Ovary (tissue), 9 donors: ENCODE data around the gene ANKRD66. TPM values are rescaled to one million over a fixed set of nuclear protein-coding genes. Genes with fewer than 3 reads are reported as not detected.

Experiments
- DNase-seq, 5 donors: peaks; one replicate each; pipeline ENCODE4 v3.0.0-alpha.2; 2019 to 2020
- H3K27ac ChIP-seq, 2 donors: fragments of 200-600 bp; one replicate each; pipeline versions ENCODE4 v1.5.1 to v1.8.0; 2019 to 2022
- H3K27me3 ChIP-seq: fragments of 200-600 bp; one replicate; pipeline ENCODE4 v1.8.0; 2022
- H3K36me3 ChIP-seq: fragments of 200-600 bp; sonication (generic); one replicate; pipeline ENCODE4 v1.5.1; 2019
- H3K4me1 ChIP-seq: one replicate; pipeline ENCODE4 v1.8.1; 2013; ENCODE audit warnings: mild to moderate bottlenecking, moderate library complexity; ENCODE audit not compliant: insufficient read depth
- H3K4me3 ChIP-seq: fragments of 200-600 bp; sonication (generic); one replicate; pipeline ENCODE4 v1.5.1; 2017
- H3K9me3 ChIP-seq, 2 donors: fragments of 200-600 bp in 1 of 2; sonication (generic) in 1 of 2; one replicate each; pipeline versions ENCODE4 v1.5.1 to v1.8.1; 2013 to 2019; ENCODE audit warnings: mild to moderate bottlenecking in 1 of 2, moderate library complexity in 1 of 2
- EP300 ChIP-seq: sonication (generic); formaldehyde crosslinking; IDR thresholded peaks from one replicate; pipeline ENCODE4 v1.6.1; 2017; ENCODE audit warnings: antibody characterized with exemption
- POLR2A ChIP-seq: fragments of 450-650 bp; IDR thresholded peaks from one replicate; pipeline ENCODE4 v1.6.1; 2017; ENCODE audit warnings: antibody characterized with exemption, mild to moderate bottlenecking, moderate library complexity
- WGBS, 3 donors: extraction: QIAGEN DNeasy Blood & Tissue Kit in 1 of 3; methylation state at CpG; one replicate each; pipeline versions ENCODE4 v1.1.5 to v1.1.7; 2013 to 2017; 5-methylcytosine and 5-hydroxymethylcytosine counted together
- intact Hi-C, 4 donors: fragments of 100-400 bp; cut with DNase I; formaldehyde crosslinking; loops; one replicate each; pipeline versions ENCODE4 v1.11.0 to v1.15.1; 2022 to 2023
- polyA plus RNA-seq, 2 donors: library from polyadenylated mRNA; stranded (reverse); fragments of 200-250 nt in 1 of 2; fragments of 350-450 nt in 1 of 2; fragmentation: Illumina TruSeq in 1 of 2; extraction: RNeasy Lipid Tissue Mini Kit (QIAGEN cat#74804) in 1 of 2; gene quantifications; one replicate each; pipeline ENCODE4 v1.2.3, GENCODE V29; 2013 to 2014
- total RNA-seq, 7 donors: library from RNA; depleted of rRNA in 2 of 7; stranded (reverse); fragments of >200 nt in 2 of 7; fragmentation: NEBNext Ultra II Directional in 3 of 7; extraction: Animal tissue kit (Norgen Biotek cat#: 25700) in 3 of 7; gene quantifications; one replicate each; pipeline versions ENCODE4 v1.1.0 to v1.2.4, GENCODE V29; 2016 to 2023
- TF ChIP-seq, protein P1 (sequence below), 3 donors: fragments of 450-650 bp in 2 of 3; fragments of 200-600 bp in 1 of 3; IDR thresholded peaks; one replicate each; pipeline versions ENCODE4 v1.5.1 to v1.8.0; 2016 to 2022; ENCODE audit warnings: antibody characterized with exemption in 3 of 3, mild to moderate bottlenecking in 1 of 3
- donor health status: DM: no; HTN: no; CAD: no; lungs with moderate emphysema.
- donor health status: DM: no; HTN: no; CAD: no.
- donor health status: Bipolar disorder and iron deficiency.
- donor health status: DM: yes; HTN: yes; CAD: no.
- donor health status: DM: no; HTN: no; CAD: no.
- donor health status: DM: yes; HTN: yes; CAD: no.

Gene ANKRD66
- total and polyA plus RNA-seq, 9 donors, result 0.12 to 18.0 (median 0.50) TPM; not detected in 4

DNA sequence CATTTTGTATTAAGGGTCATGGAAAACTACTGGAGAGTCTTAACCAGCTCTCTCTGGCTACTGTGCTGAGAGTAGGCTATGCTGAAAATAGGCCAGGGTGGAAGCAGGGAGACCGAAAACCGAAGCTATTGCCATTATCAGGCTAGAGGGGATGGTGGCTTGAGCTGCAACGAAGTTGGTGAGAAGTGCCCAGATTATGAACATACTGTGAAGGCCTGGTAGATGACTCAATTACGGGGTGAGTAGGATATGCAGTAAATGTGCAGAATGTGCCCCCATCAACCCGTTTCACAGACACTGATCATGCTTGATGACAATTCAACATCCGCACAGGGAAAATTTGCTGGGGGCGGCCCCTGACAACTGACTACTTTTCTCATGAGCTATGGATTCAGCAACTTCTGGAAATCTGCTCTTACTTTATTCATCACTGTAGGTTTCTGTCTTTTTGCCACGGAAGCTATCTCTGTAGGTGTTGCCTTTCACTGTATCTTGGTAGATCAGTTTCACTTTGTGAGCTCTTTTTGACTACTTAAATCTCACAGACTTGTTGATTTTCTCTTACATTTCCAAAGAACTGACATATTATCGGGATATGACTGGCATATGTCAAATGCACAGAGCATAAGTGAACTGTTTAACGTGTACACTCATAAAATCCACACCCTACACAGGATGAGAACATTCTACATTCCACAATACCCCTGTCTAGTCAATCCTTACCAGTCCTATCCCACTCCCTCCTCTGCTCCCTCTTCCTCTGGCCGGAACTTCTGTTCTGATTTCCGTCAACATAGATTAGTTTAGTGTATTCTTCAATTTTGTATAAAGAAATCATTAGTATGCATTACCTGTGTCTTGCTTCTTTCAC, 31.0 kb downstream of the ANKRD66 start:
- H3K36me3 ChIP-seq, result no peaks in the 10 kb centered on the region
- no peaks in the 10 kb centered on the region for H3K27me3 ChIP-seq
- intact Hi-C loops, result no loop called here
- TF ChIP-seq POLR2A (no peak), EP300 (no peak)
- TF ChIP-seq, protein P1, sequence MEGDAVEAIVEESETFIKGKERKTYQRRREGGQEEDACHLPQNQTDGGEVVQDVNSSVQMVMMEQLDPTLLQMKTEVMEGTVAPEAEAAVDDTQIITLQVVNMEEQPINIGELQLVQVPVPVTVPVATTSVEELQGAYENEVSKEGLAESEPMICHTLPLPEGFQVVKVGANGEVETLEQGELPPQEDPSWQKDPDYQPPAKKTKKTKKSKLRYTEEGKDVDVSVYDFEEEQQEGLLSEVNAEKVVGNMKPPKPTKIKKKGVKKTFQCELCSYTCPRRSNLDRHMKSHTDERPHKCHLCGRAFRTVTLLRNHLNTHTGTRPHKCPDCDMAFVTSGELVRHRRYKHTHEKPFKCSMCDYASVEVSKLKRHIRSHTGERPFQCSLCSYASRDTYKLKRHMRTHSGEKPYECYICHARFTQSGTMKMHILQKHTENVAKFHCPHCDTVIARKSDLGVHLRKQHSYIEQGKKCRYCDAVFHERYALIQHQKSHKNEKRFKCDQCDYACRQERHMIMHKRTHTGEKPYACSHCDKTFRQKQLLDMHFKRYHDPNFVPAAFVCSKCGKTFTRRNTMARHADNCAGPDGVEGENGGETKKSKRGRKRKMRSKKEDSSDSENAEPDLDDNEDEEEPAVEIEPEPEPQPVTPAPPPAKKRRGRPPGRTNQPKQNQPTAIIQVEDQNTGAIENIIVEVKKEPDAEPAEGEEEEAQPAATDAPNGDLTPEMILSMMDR (IDR thresholded peaks at IDR 0.05), result no peak
- 86 to 92% (median 89%) methylated on average over 12 of the region's 12 CpGs for WGBS, 3 donors
- H3K4me3 ChIP-seq, result no peak overlapping the region
- no peak for DNase-seq
- H3K9me3 ChIP-seq, result no peaks in the 10 kb centered on the region
- no peaks in the 10 kb centered on the region for H3K4me1 ChIP-seq
- no peak overlapping the region for H3K27ac ChIP-seq

- TF ChIP-seq EP300, result no peak
- TF ChIP-seq, protein P1 (IDR thresholded peaks at IDR 0.05), result peak in 2 of 3 donors; percentile 30 to 37
- Histone ChIP-seq H3K4me1 (no peaks in the 10 kb centered on the region), H3K36me3 (no peaks in the 10 kb centered on the region), H3K27ac (no peak overlapping the region), H3K9me3 (no peaks in the 10 kb centered on the region), H3K27me3 (no peaks in the 10 kb centered on the region), H3K4me3 (no peak overlapping the region)
- WGBS, 3 donors, result 31 to 34% (median 32%) methylated on average over 6 of the region's 6 CpGs
- DNase-seq, result peak in 4 of 5 donors; percentile 17 to 53 (median 26)
- intact Hi-C loops, result loop anchor here in 2 of 4 donors (5.0 to 10.0 kb wide), 2 partner anchors 559 to 567 kb away; no protein-coding TSS in a partner anchor
Observed at GRCh38 chr6:46781478-46782378, 35.0 kb downstream of the ANKRD66 start.

DNA sequence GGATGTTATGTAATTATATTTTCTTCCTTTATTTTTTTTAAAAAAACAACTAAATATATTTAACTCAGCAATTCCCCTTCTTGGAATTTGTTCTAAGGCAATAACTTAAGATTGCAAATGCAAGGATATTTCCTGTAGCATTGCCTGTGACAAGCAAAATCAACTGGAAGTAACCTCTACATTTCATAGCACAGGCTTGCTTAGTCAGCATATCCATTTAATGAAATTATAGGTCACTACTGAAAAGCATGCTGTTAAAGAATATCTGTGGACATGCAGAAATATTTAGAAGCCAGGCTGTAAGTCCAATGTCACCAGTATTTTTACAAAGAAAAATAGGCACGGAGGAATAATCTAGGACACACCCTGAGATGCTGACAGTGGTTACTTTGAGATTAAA, 37.8 kb downstream of the ANKRD66 start:
- intact Hi-C loops, result loop anchor here in 2 of 4 donors (5.0 to 10.0 kb wide), 2 partner anchors 562 to 570 kb away; no protein-coding TSS in a partner anchor
- no peak for DNase-seq
- no peak for TF ChIP-seq EP300
- TF ChIP-seq, protein P1 (IDR thresholded peaks at IDR 0.05), result no peak
- no peak for TF ChIP-seq POLR2A
- H3K4me1 ChIP-seq, result no peaks in the 10 kb centered on the region
- H3K27ac ChIP-seq, result no peak overlapping the region
- H3K27me3 ChIP-seq, result no peaks in the 10 kb centered on the region
- 80 to 92% (median 86%) methylated on average over 1 of the region's 1 CpG for WGBS, 3 donors
- H3K36me3 ChIP-seq, result no peaks in the 10 kb centered on the region
- no peak overlapping the region for H3K4me3 ChIP-seq
- H3K9me3 ChIP-seq, result no peaks in the 10 kb centered on the region

- TF ChIP-seq POLR2A (no peak), EP300 (no peak)
- TF ChIP-seq, protein P1 (IDR thresholded peaks at IDR 0.05), result no peak
- intact Hi-C loops, result loop anchor here in 1 of 4 donors (10.0 kb wide), 1 partner anchor 573 kb away; no protein-coding TSS in a partner anchor
- WGBS, 3 donors, result 92 to 94% (median 93%) methylated on average over 5 of the region's 5 CpGs
- Histone ChIP-seq H3K36me3 (no peaks in the 10 kb centered on the region), H3K4me1 (no peaks in the 10 kb centered on the region), H3K9me3 (no peaks in the 10 kb centered on the region), H3K27ac (no peak overlapping the region), H3K4me3 (no peak overlapping the region), H3K27me3 (no peaks in the 10 kb centered on the region)
- no peak for DNase-seq
Observed at GRCh38 chr6:46787871-46788540, 41.3 kb downstream of the ANKRD66 start.
